CD4-positive, CD25-positive, alpha-beta regulatory T cell (primary cell): Measurements from ENCODE around the gene STARD10. TPM values are rescaled to one million over a fixed set of nuclear protein-coding genes. Genes with fewer than 3 reads are reported as not detected.

Experiments used
- ATAC-seq, 2 donors: fragments of 150-1000 bp; cut with Tn5 transposase; one replicate each; pipeline ENCODE4 v1.10.0; 2021; ENCODE audit warnings: low read depth in 2 of 2, moderate number of reproducible peaks in 2 of 2, moderate library complexity in 1 of 2
- DNase-seq, 3 donors: peaks; one replicate each; pipeline versions ENCODE4 v3.0.0 to v3.0.0-alpha.2; 2012 to 2022; ENCODE audit warnings: mixed read lengths in 1 of 3
- H3K27ac ChIP-seq: one replicate; pipeline ENCODE4 v1.7.0; 2013; ENCODE audit warnings: mild to moderate bottlenecking, low read length; ENCODE audit not compliant: insufficient read depth, poor library complexity, severe bottlenecking
- H3K27me3 ChIP-seq: one replicate; pipeline ENCODE4 v1.7.0; 2013; ENCODE audit warnings: low read length; ENCODE audit not compliant: control insufficient read depth, insufficient read depth
- H3K36me3 ChIP-seq: one replicate; pipeline ENCODE4 v1.7.0; 2013; ENCODE audit warnings: mild to moderate bottlenecking, low read length, moderate library complexity; ENCODE audit not compliant: control insufficient read depth, insufficient read depth
- H3K4me1 ChIP-seq: 2 replicates; pipeline ENCODE4 v1.7.0; 2013; ENCODE audit warnings: mild to moderate bottlenecking, low read length; ENCODE audit not compliant: insufficient read depth, control insufficient read depth, poor library complexity, severe bottlenecking
- H3K4me3 ChIP-seq: one replicate; pipeline ENCODE4 v1.7.0; 2013; ENCODE audit warnings: low read depth, mild to moderate bottlenecking, low read length, moderate library complexity
- H3K9me3 ChIP-seq, 2 experiments: 1 replicate in 1 of 2; 2 replicates in 1 of 2; pipeline ENCODE4 v1.7.0; 2013; ENCODE audit warnings: low read length in 2 of 2, mild to moderate bottlenecking in 1 of 2, moderate library complexity in 1 of 2; ENCODE audit not compliant: control insufficient read depth in 2 of 2
- H3K27ac Mint-ChIP-seq, 3 donors: one replicate each; pipeline ENCODE4 v1.8.0; 2020 to 2022; ENCODE audit warnings: mild to moderate bottlenecking in 3 of 3, mixed read lengths in 3 of 3, moderate library complexity in 2 of 3
- H3K27me3 Mint-ChIP-seq: one replicate; pipeline ENCODE4 v1.8.0; 2022; ENCODE audit warnings: mild to moderate bottlenecking, mixed read lengths
- H3K36me3 Mint-ChIP-seq: one replicate; pipeline ENCODE4 v1.8.0; 2020; ENCODE audit warnings: mixed read lengths
- H3K4me1 Mint-ChIP-seq, 4 donors: one replicate each; pipeline ENCODE4 v1.8.0; 2020 to 2022; ENCODE audit warnings: mixed read lengths in 4 of 4, mild to moderate bottlenecking in 1 of 4
- H3K4me3 Mint-ChIP-seq, 4 donors: one replicate each; pipeline ENCODE4 v1.8.0; 2020 to 2022; ENCODE audit warnings: mild to moderate bottlenecking in 4 of 4, mixed read lengths in 4 of 4, moderate library complexity in 3 of 4
- H3K9me3 Mint-ChIP-seq, 7 donors: one replicate each; pipeline ENCODE4 v1.8.0; 2020 to 2022; ENCODE audit warnings: mixed read lengths in 7 of 7, mild to moderate bottlenecking in 3 of 7, moderate library complexity in 2 of 7
- polyA plus RNA-seq, 4 donors: library from polyadenylated mRNA; unstranded; fragments of 300-500 nt; fragmentation: Illumina TruSeq; gene quantifications; one replicate each; pipeline ENCODE4 v1.2.3, GENCODE V29; 2021
- total RNA-seq: library from RNA; stranded (reverse); gene quantifications from one replicate; pipeline ENCODE4 v1.2.3, GENCODE V29; 2022

Gene STARD10
- total and polyA plus RNA-seq, 5 donors from 2014 or later = 11.2 to 16.8 (median 13.9) TPM

GRCh38 chr11:72724851-72725723, 68.8 kb downstream of the STARD10 start:
- peaks cover 11 to 74% (median 35%) of the 10 kb centered on the region in 4 donors for H3K4me1 Mint-ChIP-seq
- peak; percentile 75 to 89 (median 83) for DNase-seq
- ATAC-seq = peak in 1 of 2 donors; percentile 24

DNA sequence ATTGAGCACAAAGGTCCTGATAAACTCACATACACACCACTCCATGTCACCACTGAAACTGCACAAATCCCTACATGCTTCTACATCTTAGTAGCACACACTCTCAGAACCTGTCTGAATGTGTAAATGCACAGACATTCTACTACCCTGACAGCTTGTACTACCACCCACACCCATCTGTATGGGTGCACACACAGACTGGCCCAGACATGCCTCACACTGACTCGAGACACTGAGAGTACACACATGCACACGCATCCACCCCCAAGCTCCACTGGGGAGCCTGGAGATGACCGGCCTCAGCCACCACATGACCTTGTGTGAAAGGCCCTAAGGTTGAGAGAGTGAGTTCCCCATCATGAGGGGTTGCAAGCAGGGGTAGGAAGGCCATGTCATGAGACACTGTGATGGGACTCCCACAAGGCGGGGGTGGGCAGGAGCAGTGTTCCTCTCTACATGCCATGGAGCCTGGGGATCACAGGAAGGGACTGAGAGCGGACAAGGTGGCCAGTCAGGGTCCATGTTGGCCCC, 69.8 kb downstream of the STARD10 start:
- no peak for DNase-seq

More at GRCh38 chr11:72724851-72725723, 68.8 kb downstream of the STARD10 start:
- Histone ChIP-seq H3K27me3 (no peaks in the 10 kb centered on the region), H3K4me1 (peaks cover 42% of the 10 kb centered on the region), H3K27ac (peak overlapping the region; percentile 44), H3K9me3 (no peaks in the 10 kb centered on the region), H3K4me3 (no peak overlapping the region), H3K36me3 (peaks cover 7% of the 10 kb centered on the region)
- Mint-ChIP-seq H3K36me3 (peaks cover 10% of the 10 kb centered on the region), H3K27ac (peak overlapping the region; percentile 77 to 92 (median 90)), H3K27me3 (peaks cover 6% of the 10 kb centered on the region), H3K9me3 (peaks cover 0 to 1% (median 0%) of the 10 kb centered on the region in 7 donors), H3K4me3 (peak overlapping the region; percentile 47 to 77 (median 66))

GRCh38 chr11:72723508-72723907, 70.3 kb downstream of the STARD10 start:
- Histone ChIP-seq H3K36me3 (peaks cover 10% of the 10 kb centered on the region), H3K4me3 (no peak overlapping the region), H3K4me1 (peaks cover 57% of the 10 kb centered on the region), H3K27ac (peak overlapping the region; percentile 83), H3K9me3 (no peaks in the 10 kb centered on the region), H3K27me3 (no peaks in the 10 kb centered on the region)
- Mint-ChIP-seq H3K9me3 (peaks cover 0 to 1% (median 0%) of the 10 kb centered on the region in 7 donors), H3K27ac (peak overlapping the region; percentile 12 to 92 (median 17)), H3K4me1 (peaks cover 7 to 82% (median 43%) of the 10 kb centered on the region in 4 donors), H3K36me3 (peaks cover 16% of the 10 kb centered on the region), H3K4me3 (peak overlapping the region in 3 of 4 donors; percentile 34 to 57 (median 41)), H3K27me3 (peaks cover 6% of the 10 kb centered on the region)
- DNase-seq = no peak
- ATAC-seq = no peak

More for the DNA sequence above, 69.8 kb downstream of the STARD10 start:
- Mint-ChIP-seq H3K4me3 (peak overlapping the region; percentile 27 to 63 (median 49)), H3K27me3 (peaks cover 6% of the 10 kb centered on the region), H3K9me3 (peaks cover 0 to 1% (median 0%) of the 10 kb centered on the region in 7 donors), H3K27ac (peak overlapping the region; percentile 17 to 92 (median 91)), H3K4me1 (peaks cover 7 to 80% (median 41%) of the 10 kb centered on the region in 4 donors), H3K36me3 (peaks cover 16% of the 10 kb centered on the region)
- Histone ChIP-seq H3K27me3 (no peaks in the 10 kb centered on the region), H3K4me1 (peaks cover 51% of the 10 kb centered on the region), H3K4me3 (no peak overlapping the region), H3K36me3 (peaks cover 7% of the 10 kb centered on the region), H3K27ac (no peak overlapping the region), H3K9me3 (no peaks in the 10 kb centered on the region)
- no peak for ATAC-seq

- Mint-ChIP-seq H3K9me3 (peaks cover 0 to 1% (median 0%) of the 10 kb centered on the region in 7 donors), H3K27me3 (peaks cover 6% of the 10 kb centered on the region), H3K27ac (peak overlapping the region; percentile 95 to 97 (median 95)), H3K4me1 (peaks cover 0 to 82% (median 50%) of the 10 kb centered on the region in 4 donors), H3K36me3 (peaks cover 16% of the 10 kb centered on the region), H3K4me3 (peak overlapping the region; percentile 92 to 96 (median 94))
- Histone ChIP-seq H3K4me3 (peak overlapping the region; percentile 98), H3K4me1 (peaks cover 66% of the 10 kb centered on the region), H3K9me3 (no peaks in the 10 kb centered on the region), H3K27me3 (no peaks in the 10 kb centered on the region), H3K27ac (peak overlapping the region; percentile 83), H3K36me3 (peaks cover 19% of the 10 kb centered on the region)
- ATAC-seq (peak; percentile 84 to 88), DNase-seq (peak; percentile 77 to 94 (median 90))
Measured at GRCh38 chr11:72722050-72722748, 71.6 kb downstream of the STARD10 start.

DNA sequence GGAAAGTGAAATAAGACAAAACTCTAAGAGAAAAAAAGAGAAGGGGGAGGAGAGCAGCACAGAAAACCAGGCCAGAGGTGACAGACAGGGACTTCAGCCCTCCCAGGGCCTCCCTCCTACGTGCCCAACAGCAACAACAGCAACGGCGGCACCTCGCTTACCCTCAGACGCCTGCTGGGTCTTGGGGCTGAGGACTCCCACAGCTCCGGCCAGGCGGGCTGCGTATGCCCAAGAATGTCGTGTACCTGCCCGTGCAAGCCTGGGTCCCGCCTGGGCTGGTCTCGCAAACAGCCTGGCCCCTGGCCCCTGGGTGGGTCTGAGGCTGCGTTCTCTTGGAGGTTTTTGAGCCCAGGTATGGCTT, 72.2 kb downstream of the STARD10 start:
- peaks cover 0 to 84% (median 50%) of the 10 kb centered on the region in 4 donors for H3K4me1 Mint-ChIP-seq

DNA sequence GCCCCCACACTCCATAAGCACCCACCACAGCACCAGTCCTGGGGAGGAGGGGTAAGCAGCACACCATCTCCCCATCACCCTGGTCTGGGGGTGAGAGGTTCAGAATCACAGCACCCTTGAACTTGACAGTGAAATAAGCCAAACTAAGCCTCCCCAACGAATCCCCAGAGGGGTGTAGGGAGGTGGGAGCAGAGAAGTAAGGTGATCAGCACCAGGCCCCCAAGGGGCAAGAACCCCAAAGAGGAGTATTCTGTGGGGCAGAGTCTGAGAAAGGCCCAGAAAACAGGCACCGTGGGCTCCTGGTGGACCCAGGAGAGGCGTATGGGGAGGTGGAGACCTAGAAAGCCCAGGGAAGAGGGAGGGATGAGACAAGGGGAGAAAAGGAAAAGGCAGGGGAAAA, 72.6 kb downstream of the STARD10 start:
- peaks cover 0 to 87% (median 51%) of the 10 kb centered on the region in 4 donors for H3K4me1 Mint-ChIP-seq
- Histone ChIP-seq H3K4me1 (peaks cover 70% of the 10 kb centered on the region), H3K36me3 (peaks cover 26% of the 10 kb centered on the region), H3K27ac (peak overlapping the region; percentile 83), H3K9me3 (no peaks in the 10 kb centered on the region), H3K4me3 (peak overlapping the region; percentile 98), H3K27me3 (no peaks in the 10 kb centered on the region)
- ATAC-seq (no peak), DNase-seq (no peak)
- H3K27ac Mint-ChIP-seq = peak overlapping the region; percentile 95 to 97 (median 95)
- H3K4me3 Mint-ChIP-seq = peak overlapping the region; percentile 92 to 96 (median 94)
- H3K27me3 Mint-ChIP-seq = peaks cover 6% of the 10 kb centered on the region
- H3K9me3 Mint-ChIP-seq = peaks cover 0 to 1% (median 0%) of the 10 kb centered on the region in 7 donors
- H3K36me3 Mint-ChIP-seq = peaks cover 14% of the 10 kb centered on the region

More for the DNA sequence above, 72.2 kb downstream of the STARD10 start:
- ATAC-seq (peak; percentile 9 to 10), DNase-seq (peak in 1 of 3 donors; percentile 60)
- Mint-ChIP-seq H3K9me3 (peaks cover 0 to 1% (median 0%) of the 10 kb centered on the region in 7 donors), H3K36me3 (peaks cover 14% of the 10 kb centered on the region), H3K27me3 (peaks cover 6% of the 10 kb centered on the region), H3K4me3 (peak overlapping the region; percentile 92 to 96 (median 94)), H3K27ac (peak overlapping the region; percentile 95 to 97 (median 95))
- peak overlapping the region; percentile 98 for H3K4me3 ChIP-seq
- peaks cover 24% of the 10 kb centered on the region for H3K36me3 ChIP-seq
- H3K4me1 ChIP-seq = peaks cover 70% of the 10 kb centered on the region
- H3K27ac ChIP-seq = peak overlapping the region; percentile 83
- no peaks in the 10 kb centered on the region for H3K9me3 ChIP-seq
- no peaks in the 10 kb centered on the region for H3K27me3 ChIP-seq

DNA sequence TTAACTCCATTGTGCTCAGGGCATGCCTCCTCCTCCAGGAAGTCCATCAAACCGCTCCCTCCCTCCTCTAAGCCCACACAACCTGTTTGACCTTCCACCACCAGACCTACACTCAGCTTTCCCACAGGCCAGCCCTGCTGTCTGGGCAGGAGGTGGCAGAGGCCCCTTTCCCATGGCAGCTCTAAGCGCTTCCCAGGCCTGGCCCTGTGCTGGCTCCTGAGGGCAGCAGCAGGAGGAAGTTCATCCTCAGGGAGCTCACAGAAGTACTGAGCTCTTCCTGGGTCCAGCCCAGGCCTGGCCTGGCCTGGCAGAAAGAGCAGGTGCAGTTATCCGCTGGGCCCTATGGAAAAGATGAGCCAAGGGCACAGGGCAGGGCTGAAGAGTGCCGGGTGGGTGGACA, 73.1 kb downstream of the STARD10 start:
- Mint-ChIP-seq H3K27me3 (peaks cover 6% of the 10 kb centered on the region), H3K9me3 (peaks cover 0 to 1% (median 0%) of the 10 kb centered on the region in 7 donors), H3K36me3 (peaks cover 14% of the 10 kb centered on the region), H3K4me1 (peaks cover 0 to 87% (median 55%) of the 10 kb centered on the region in 4 donors), H3K27ac (peak overlapping the region; percentile 95 to 97 (median 95)), H3K4me3 (peak overlapping the region; percentile 92 to 96 (median 94))
- Histone ChIP-seq H3K9me3 (no peaks in the 10 kb centered on the region), H3K27me3 (no peaks in the 10 kb centered on the region), H3K4me1 (peaks cover 70% of the 10 kb centered on the region), H3K27ac (peak overlapping the region; percentile 83), H3K36me3 (peaks cover 23% of the 10 kb centered on the region), H3K4me3 (peak overlapping the region; percentile 98)
- no peak for DNase-seq
- ATAC-seq = no peak
